Spleen (tissue), 7 donors: ENCODE data around the gene FGD5.

Experiments used
- CTCF ChIP-seq, 11 experiments: fragments of 200-600 bp in 7 of 11; fragments of 450-650 bp in 4 of 11; sonication (generic) in 4 of 11; IDR thresholded peaks in 8 of 11; conservative IDR thresholded peaks in 3 of 11; 1 replicate in 7 of 11; 2 replicates in 4 of 11; pipeline versions ENCODE4 v1.4.0 to v1.8.0; 2016 to 2021; ENCODE audit warnings: antibody characterized with exemption in 11 of 11, inconsistent platforms in 4 of 11, mild to moderate bottlenecking in 1 of 11
- POLR2A ChIP-seq, 3 donors: fragments of 450-650 bp; IDR thresholded peaks; one replicate each; pipeline ENCODE4 v1.5.1; 2017; ENCODE audit warnings: antibody characterized with exemption in 3 of 3, mild to moderate bottlenecking in 1 of 3
- donor health status: DM: no; HTN: no; CAD: no; lungs with moderate emphysema.
- donor health status: DM: no; HTN: no; CAD: no.
- donor health status: DM: no; HTN: no; CAD: no.

- no peak for TF ChIP-seq CTCF (IDR thresholded peaks at IDR 0.05 in 8 of 11, conservative IDR thresholded peaks at IDR 0.05 in 3 of 11)
- TF ChIP-seq POLR2A (IDR thresholded peaks at IDR 0.05), result no peak
These were observed 90.5 kb downstream of the FGD5 start for GRCh38 chr3:14909250-14909649.
